ENCODE results near the gene PCDH9.

The PCDH9 gene

GRCh38 chr13:66506979-66507378 lies 723.2 kb downstream of the PCDH9 start:
- no CpG with 5 or more reads among the region's 2 CpGs for WGBS (ENCODE audit: extremely low coverage, insufficient coverage, insufficient read length)

GRCh38 chr13:66506051-66506777 lies 723.9 kb downstream of the PCDH9 start:
- H3K4ac ChIP-seq (ENCODE audit: low read depth, low read length) = no peak overlapping the region
- no peak overlapping the region for H3K18ac ChIP-seq (ENCODE audit: low read length)
- no peak for DNase-seq
- H3K23ac ChIP-seq (ENCODE audit: low read length) = no peak overlapping the region
- H3K4me1 ChIP-seq (ENCODE audit: control insufficient read depth in 1 of 2, insufficient read depth in 2 of 2, low read length in 2 of 2) = no peaks in the 10 kb centered on the region
- no peaks in the 10 kb centered on the region for H3K36me3 ChIP-seq (ENCODE audit: control insufficient read depth in 1 of 2, insufficient read depth in 2 of 2, low read length in 2 of 2)
- no peak overlapping the region for H2BK120ac ChIP-seq (ENCODE audit: insufficient read depth, low read length, poor library complexity)
- no peak overlapping the region for H3K4me3 ChIP-seq (ENCODE audit: low read depth, low read length)
- no peaks in the 10 kb centered on the region for H3K27me3 ChIP-seq (ENCODE audit: insufficient read depth, low read length)
- no peak overlapping the region for H4K8ac ChIP-seq (ENCODE audit: low read depth, low read length)
- no peak overlapping the region for H3K4me2 ChIP-seq (ENCODE audit: low read length)
- H4K12ac ChIP-seq (ENCODE audit: low read depth, low read length) = no peak overlapping the region
- H2BK12ac ChIP-seq (ENCODE audit: low read length) = no peak overlapping the region
- no peaks in the 10 kb centered on the region for H3K9me3 ChIP-seq (ENCODE audit: insufficient read depth, low read depth, low read length)
- H3K14ac ChIP-seq (ENCODE audit: low read length) = no peak overlapping the region
- no peak overlapping the region for H2AK5ac ChIP-seq (ENCODE audit: low read length)
- H3K9ac ChIP-seq (ENCODE audit: low read length) = no peak overlapping the region
- H3K79me2 ChIP-seq (ENCODE audit: control insufficient read depth, insufficient read depth, low read length, poor library complexity) = no peaks in the 10 kb centered on the region
- H2BK5ac ChIP-seq (ENCODE audit: low read depth, low read length, poor library complexity) = no peak overlapping the region
- H3K79me1 ChIP-seq (ENCODE audit: low read length) = no peaks in the 10 kb centered on the region
- no CpG with 5 or more reads among the region's 7 CpGs for WGBS (ENCODE audit: extremely low coverage, insufficient coverage, insufficient read length)
- no peak overlapping the region for H2AFZ ChIP-seq (ENCODE audit: insufficient read depth, low read length, poor library complexity)
- no peak overlapping the region for H3K27ac ChIP-seq (ENCODE audit: low read depth, low read length)
- no peak overlapping the region for H4K91ac ChIP-seq (ENCODE audit: low read depth, low read length)

More at GRCh38 chr13:66506979-66507378, 723.2 kb downstream of the PCDH9 start:
- H2AFZ ChIP-seq (ENCODE audit: insufficient read depth, low read length, poor library complexity) = no peak overlapping the region
- no peak overlapping the region for H3K23ac ChIP-seq (ENCODE audit: low read length)
- H3K27me3 ChIP-seq (ENCODE audit: insufficient read depth, low read length) = no peaks in the 10 kb centered on the region
- H2BK5ac ChIP-seq (ENCODE audit: low read depth, low read length, poor library complexity) = no peak overlapping the region
- H3K4me3 ChIP-seq (ENCODE audit: low read depth, low read length) = no peak overlapping the region
- H4K91ac ChIP-seq (ENCODE audit: low read depth, low read length) = no peak overlapping the region
- no peak overlapping the region for H2BK120ac ChIP-seq (ENCODE audit: insufficient read depth, low read length, poor library complexity)
- H3K79me1 ChIP-seq (ENCODE audit: low read length) = no peaks in the 10 kb centered on the region
- H3K4ac ChIP-seq (ENCODE audit: low read depth, low read length) = no peak overlapping the region
- H4K8ac ChIP-seq (ENCODE audit: low read depth, low read length) = no peak overlapping the region
- no peaks in the 10 kb centered on the region for H3K79me2 ChIP-seq (ENCODE audit: control insufficient read depth, insufficient read depth, low read length, poor library complexity)
- DNase-seq = no peak
- H2AK5ac ChIP-seq (ENCODE audit: low read length) = no peak overlapping the region
- H3K4me2 ChIP-seq (ENCODE audit: low read length) = no peak overlapping the region
- H3K4me1 ChIP-seq (ENCODE audit: control insufficient read depth in 1 of 2, insufficient read depth in 2 of 2, low read length in 2 of 2) = no peaks in the 10 kb centered on the region
- no peak overlapping the region for H2BK12ac ChIP-seq (ENCODE audit: low read length)
- no peaks in the 10 kb centered on the region for H3K9me3 ChIP-seq (ENCODE audit: insufficient read depth, low read depth, low read length)
- no peak overlapping the region for H3K14ac ChIP-seq (ENCODE audit: low read length)
- no peaks in the 10 kb centered on the region for H3K36me3 ChIP-seq (ENCODE audit: control insufficient read depth in 1 of 2, insufficient read depth in 2 of 2, low read length in 2 of 2)
- H3K9ac ChIP-seq (ENCODE audit: low read length) = no peak overlapping the region
- H3K18ac ChIP-seq (ENCODE audit: low read length) = no peak overlapping the region
- no peak overlapping the region for H3K27ac ChIP-seq (ENCODE audit: low read depth, low read length)
- no peak overlapping the region for H4K12ac ChIP-seq (ENCODE audit: low read depth, low read length)

GRCh38 chr13:66503890-66504289 lies 726.2 kb downstream of the PCDH9 start:
- Histone ChIP-seq H3K9ac (ENCODE audit: low read length) (no peak overlapping the region), H3K23ac (ENCODE audit: low read length) (no peak overlapping the region), H2BK120ac (ENCODE audit: insufficient read depth, low read length, poor library complexity) (no peak overlapping the region), H4K12ac (ENCODE audit: low read depth, low read length) (no peak overlapping the region), H3K36me3 (ENCODE audit: control insufficient read depth in 1 of 2, insufficient read depth in 2 of 2, low read length in 2 of 2) (no peaks in the 10 kb centered on the region), H3K9me3 (ENCODE audit: insufficient read depth, low read depth, low read length) (no peaks in the 10 kb centered on the region), H3K4me2 (ENCODE audit: low read length) (no peak overlapping the region), H3K4me3 (ENCODE audit: low read depth, low read length) (no peak overlapping the region), H3K27me3 (ENCODE audit: insufficient read depth, low read length) (no peaks in the 10 kb centered on the region), H4K8ac (ENCODE audit: low read depth, low read length) (no peak overlapping the region), H2BK12ac (ENCODE audit: low read length) (no peak overlapping the region), H3K18ac (ENCODE audit: low read length) (no peak overlapping the region), H3K79me2 (ENCODE audit: control insufficient read depth, insufficient read depth, low read length, poor library complexity) (no peaks in the 10 kb centered on the region), H3K14ac (ENCODE audit: low read length) (no peak overlapping the region), H3K4ac (ENCODE audit: low read depth, low read length) (no peak overlapping the region), H2BK5ac (ENCODE audit: low read depth, low read length, poor library complexity) (no peak overlapping the region), H4K91ac (ENCODE audit: low read depth, low read length) (no peak overlapping the region), H3K79me1 (ENCODE audit: low read length) (no peaks in the 10 kb centered on the region), H2AFZ (ENCODE audit: insufficient read depth, low read length, poor library complexity) (no peak overlapping the region), H3K4me1 (ENCODE audit: control insufficient read depth in 1 of 2, insufficient read depth in 2 of 2, low read length in 2 of 2) (no peaks in the 10 kb centered on the region), H2AK5ac (ENCODE audit: low read length) (no peak overlapping the region), H3K27ac (ENCODE audit: low read depth, low read length) (no peak overlapping the region)
- DNase-seq = no peak
- WGBS (ENCODE audit: extremely low coverage, insufficient coverage, insufficient read length) = no CpG with 5 or more reads among the region's 6 CpGs

GRCh38 chr13:66501181-66501580 lies 729.0 kb downstream of the PCDH9 start:
- no peak overlapping the region for H3K4me3 ChIP-seq (ENCODE audit: low read depth, low read length)
- no peaks in the 10 kb centered on the region for H3K27me3 ChIP-seq (ENCODE audit: insufficient read depth, low read length)
- H3K27ac ChIP-seq (ENCODE audit: low read depth, low read length) = no peak overlapping the region
- H2BK12ac ChIP-seq (ENCODE audit: low read length) = no peak overlapping the region
- no peak overlapping the region for H3K9ac ChIP-seq (ENCODE audit: low read length)
- no peak overlapping the region for H2BK5ac ChIP-seq (ENCODE audit: low read depth, low read length, poor library complexity)
- no peaks in the 10 kb centered on the region for H3K79me1 ChIP-seq (ENCODE audit: low read length)
- H4K91ac ChIP-seq (ENCODE audit: low read depth, low read length) = no peak overlapping the region
- no peaks in the 10 kb centered on the region for H3K9me3 ChIP-seq (ENCODE audit: insufficient read depth, low read depth, low read length)
- no peak overlapping the region for H3K23ac ChIP-seq (ENCODE audit: low read length)
- no peak overlapping the region for H2AFZ ChIP-seq (ENCODE audit: insufficient read depth, low read length, poor library complexity)
- H3K18ac ChIP-seq (ENCODE audit: low read length) = no peak overlapping the region
- H3K14ac ChIP-seq (ENCODE audit: low read length) = no peak overlapping the region
- no peaks in the 10 kb centered on the region for H3K79me2 ChIP-seq (ENCODE audit: control insufficient read depth, insufficient read depth, low read length, poor library complexity)
- H3K4me1 ChIP-seq (ENCODE audit: control insufficient read depth in 1 of 2, insufficient read depth in 2 of 2, low read length in 2 of 2) = no peaks in the 10 kb centered on the region
- H4K8ac ChIP-seq (ENCODE audit: low read depth, low read length) = no peak overlapping the region
- H4K12ac ChIP-seq (ENCODE audit: low read depth, low read length) = no peak overlapping the region
- no peak overlapping the region for H2AK5ac ChIP-seq (ENCODE audit: low read length)
- no peak overlapping the region for H3K4me2 ChIP-seq (ENCODE audit: low read length)
- H3K4ac ChIP-seq (ENCODE audit: low read depth, low read length) = no peak overlapping the region
- H3K36me3 ChIP-seq (ENCODE audit: control insufficient read depth in 1 of 2, insufficient read depth in 2 of 2, low read length in 2 of 2) = no peaks in the 10 kb centered on the region
- H2BK120ac ChIP-seq (ENCODE audit: insufficient read depth, low read length, poor library complexity) = no peak overlapping the region
- no peak for DNase-seq

Data from trophoblast cell (in vitro differentiated cells and primary cell).